ENCODE measurements around the gene CTR9.
"Not testable (repeated sequence)": the region's sequence is repeated elsewhere in the genome, so short reads cannot be mapped to it uniquely, and the experiment has no call there.

CTR9 gene

GRCh38 chr11:10785146-10785474 lies 34.1 kb downstream of the CTR9 start:
- no peak for DNase-seq

- DNase-seq: no peak
Measured at GRCh38 chr11:10786451-10786850, 35.4 kb downstream of the CTR9 start.

GRCh38 chr11:10792385-10793068 lies 41.5 kb downstream of the CTR9 start:
- DNase-seq: no peak

GRCh38 chr11:10793470-10794255 lies 42.6 kb downstream of the CTR9 start:
- DNase-seq: no peak

GRCh38 chr11:10796191-10796590 lies 45.1 kb downstream of the CTR9 start:
- no peak for DNase-seq

- no peak for DNase-seq
Measured at GRCh38 chr11:10797001-10797400, 46.0 kb downstream of the CTR9 start.

- no peak for DNase-seq
Measured at GRCh38 chr11:10797531-10797930, 46.5 kb downstream of the CTR9 start.

GRCh38 chr11:10798330-10798928 lies 47.4 kb downstream of the CTR9 start:
- DNase-seq: no peak

- no peak for DNase-seq
Measured at GRCh38 chr11:10800292-10800691, 49.2 kb downstream of the CTR9 start.

GRCh38 chr11:10803676-10804075 lies 52.6 kb downstream of the CTR9 start:
- DNase-seq: no peak

GRCh38 chr11:10805741-10806140 lies 54.7 kb downstream of the CTR9 start:
- no peak for DNase-seq

- DNase-seq: no peak
Measured at GRCh38 chr11:10806206-10806605, 55.2 kb downstream of the CTR9 start.

- no peak for DNase-seq
Measured at GRCh38 chr11:10807493-10808234, 56.6 kb downstream of the CTR9 start.

GRCh38 chr11:10808235-10808552 lies 57.1 kb downstream of the CTR9 start:
- no peak for DNase-seq

- peak; percentile 97 for DNase-seq
Measured at GRCh38 chr11:10808553-10809372, 57.7 kb downstream of the CTR9 start, which contains the start of gene EIF4G2. Gene EIF4G2, minus strand, starts transcription at chr11:10808926.

- DNase-seq: no peak
Measured at GRCh38 chr11:10809373-10810160, 58.5 kb downstream of the CTR9 start.

GRCh38 chr11:10813945-10814344 lies 62.9 kb downstream of the CTR9 start:
- no peak for DNase-seq

GRCh38 chr11:10818594-10818993 lies 67.5 kb downstream of the CTR9 start:
- DNase-seq: no peak

GRCh38 chr11:10822491-10822890 lies 71.4 kb downstream of the CTR9 start:
- not testable (repeated sequence) for DNase-seq

GRCh38 chr11:10823152-10823579 lies 72.1 kb downstream of the CTR9 start:
- no peak for DNase-seq

GRCh38 chr11:10824888-10825287 lies 73.8 kb downstream of the CTR9 start:
- DNase-seq: no peak

- no peak for DNase-seq
Measured at GRCh38 chr11:10828402-10828801, 77.4 kb downstream of the CTR9 start.
